Left ventricle myocardium inferior (tissue), 1 donor: ENCODE measurements around the gene RIBC1. TPM values are rescaled to one million over a fixed set of nuclear protein-coding genes. Genes with fewer than 3 reads are reported as not detected.

Source experiments
- DNase-seq: peaks from one replicate; pipeline ENCODE4 v3.0.0-alpha.2; 2020
- H3K27ac ChIP-seq: fragments of 200-600 bp; replicated peaks from 2 replicates; pipeline ENCODE4 v1.8.0; 2021
- H3K27me3 ChIP-seq: fragments of 200-600 bp; 2 replicates; pipeline ENCODE4 v1.8.0; 2021; ENCODE audit warnings: low read depth
- H3K36me3 ChIP-seq: fragments of 200-600 bp; 2 replicates; pipeline ENCODE4 v1.8.0; 2021
- H3K4me1 ChIP-seq: fragments of 200-600 bp; 2 replicates; pipeline ENCODE4 v1.8.0; 2021
- H3K4me3 ChIP-seq: fragments of 200-600 bp; 2 replicates; pipeline ENCODE4 v1.8.0; 2021; ENCODE audit warnings: mild to moderate bottlenecking, moderate library complexity
- H3K9me3 ChIP-seq: fragments of 200-600 bp; replicated peaks from 2 replicates; pipeline ENCODE4 v1.8.0; 2021
- CTCF ChIP-seq: fragments of 200-600 bp; IDR thresholded peaks from 2 replicates; pipeline ENCODE4 v1.8.0; 2021; ENCODE audit warnings: antibody characterized with exemption, mild to moderate bottlenecking, borderline replicate concordance
- intact Hi-C: fragments of 100-400 bp; cut with micrococcal nuclease; formaldehyde crosslinking; loops from one replicate; pipeline ENCODE4 v1.11.0; 2022
- total RNA-seq: library from RNA; stranded (reverse); fragmentation: NEBNext Ultra II Directional; extraction: Animal tissue kit (Norgen Biotek cat#: 25700); gene quantifications from one replicate; pipeline ENCODE4 v1.2.1, GENCODE V29; 2021
- donor health status: DM: no; HTN: yes; CAD: no; lungs with severe emphysema.

The RIBC1 gene
- total RNA-seq, 1 donor from 2014 or later, result 0.49 TPM

- intact Hi-C loops, result no loop called here
- H3K27me3 ChIP-seq, result no peaks in the 10 kb centered on the region
- no peak for TF ChIP-seq CTCF
- peaks cover 1% of the 10 kb centered on the region for H3K36me3 ChIP-seq
- no peak for DNase-seq
- no peak overlapping the region for H3K4me3 ChIP-seq
- H3K9me3 ChIP-seq, result no peaks in the 10 kb centered on the region
- H3K4me1 ChIP-seq, result peaks cover 21% of the 10 kb centered on the region
- no peak overlapping the region for H3K27ac ChIP-seq
Measured at GRCh38 chrX:53437206-53437605, 14.5 kb downstream of the RIBC1 start.

- intact Hi-C loops, result no loop called here
- Histone ChIP-seq H3K27me3 (no peaks in the 10 kb centered on the region), H3K9me3 (no peaks in the 10 kb centered on the region), H3K4me3 (no peak overlapping the region), H3K4me1 (peaks cover 18% of the 10 kb centered on the region), H3K36me3 (no peaks in the 10 kb centered on the region), H3K27ac (no peak overlapping the region)
- TF ChIP-seq CTCF, result no peak
- no peak for DNase-seq
Measured at GRCh38 chrX:53438174-53438831, 15.6 kb downstream of the RIBC1 start.

- H3K27ac ChIP-seq, result no peak overlapping the region
- no peak for TF ChIP-seq CTCF
- H3K4me1 ChIP-seq, result peaks cover 13% of the 10 kb centered on the region
- intact Hi-C loops, result no loop called here
- H3K4me3 ChIP-seq, result no peak overlapping the region
- H3K27me3 ChIP-seq, result no peaks in the 10 kb centered on the region
- DNase-seq, result no peak
- H3K36me3 ChIP-seq, result no peaks in the 10 kb centered on the region
- no peaks in the 10 kb centered on the region for H3K9me3 ChIP-seq
Measured at GRCh38 chrX:53438832-53439230, 16.2 kb downstream of the RIBC1 start.

- H3K27me3 ChIP-seq, result no peaks in the 10 kb centered on the region
Measured at GRCh38 chrX:53440101-53440500, 17.4 kb downstream of the RIBC1 start.

GRCh38 chrX:53440621-53441517, 18.2 kb downstream of the RIBC1 start:
- intact Hi-C loops, result no loop called here
- peak; percentile 67 for DNase-seq
- H3K27ac ChIP-seq, result peak overlapping the region; percentile 52
- no peak for TF ChIP-seq CTCF
- no peaks in the 10 kb centered on the region for H3K36me3 ChIP-seq
- H3K9me3 ChIP-seq, result no peaks in the 10 kb centered on the region
- H3K4me1 ChIP-seq, result peaks cover 13% of the 10 kb centered on the region
- H3K27me3 ChIP-seq, result no peaks in the 10 kb centered on the region
- H3K4me3 ChIP-seq, result peak overlapping the region; percentile 63

More at GRCh38 chrX:53440101-53440500, 17.4 kb downstream of the RIBC1 start:
- DNase-seq, result no peak
- TF ChIP-seq CTCF, result no peak
- peak overlapping the region; percentile 52 for H3K27ac ChIP-seq
- peak overlapping the region; percentile 63 for H3K4me3 ChIP-seq
- H3K4me1 ChIP-seq, result peaks cover 13% of the 10 kb centered on the region
- no peaks in the 10 kb centered on the region for H3K9me3 ChIP-seq
- intact Hi-C loops, result no loop called here
- H3K36me3 ChIP-seq, result no peaks in the 10 kb centered on the region
